ENCODE data around the gene PTTG2.

Gene PTTG2

DNA sequence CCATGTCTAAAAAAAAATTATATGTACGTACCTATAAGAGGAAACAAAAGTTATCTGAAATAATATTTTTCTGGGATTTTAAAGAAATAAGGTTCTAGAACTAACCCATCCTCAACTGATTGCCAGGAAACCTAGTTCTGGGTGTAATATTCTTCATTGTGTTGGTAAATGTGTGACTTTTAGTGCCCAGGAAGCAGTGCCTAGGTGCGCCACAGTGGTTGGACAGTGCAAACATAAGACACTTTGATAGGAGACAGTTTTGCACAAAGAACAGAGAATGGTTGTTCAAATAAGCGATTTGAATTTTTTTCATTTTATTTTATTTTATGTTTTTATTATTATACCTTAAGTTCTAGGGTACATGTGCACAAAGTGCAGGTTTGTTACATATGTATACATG is 22.0 kb upstream of the PTTG2 start:
- in situ Hi-C loops (cut with MboI; ENCODE audit: low pct_unique_long_range_greater_than_20kb, low sequenced_read_pairs, unreplicated experiment) = no loop called here

DNA sequence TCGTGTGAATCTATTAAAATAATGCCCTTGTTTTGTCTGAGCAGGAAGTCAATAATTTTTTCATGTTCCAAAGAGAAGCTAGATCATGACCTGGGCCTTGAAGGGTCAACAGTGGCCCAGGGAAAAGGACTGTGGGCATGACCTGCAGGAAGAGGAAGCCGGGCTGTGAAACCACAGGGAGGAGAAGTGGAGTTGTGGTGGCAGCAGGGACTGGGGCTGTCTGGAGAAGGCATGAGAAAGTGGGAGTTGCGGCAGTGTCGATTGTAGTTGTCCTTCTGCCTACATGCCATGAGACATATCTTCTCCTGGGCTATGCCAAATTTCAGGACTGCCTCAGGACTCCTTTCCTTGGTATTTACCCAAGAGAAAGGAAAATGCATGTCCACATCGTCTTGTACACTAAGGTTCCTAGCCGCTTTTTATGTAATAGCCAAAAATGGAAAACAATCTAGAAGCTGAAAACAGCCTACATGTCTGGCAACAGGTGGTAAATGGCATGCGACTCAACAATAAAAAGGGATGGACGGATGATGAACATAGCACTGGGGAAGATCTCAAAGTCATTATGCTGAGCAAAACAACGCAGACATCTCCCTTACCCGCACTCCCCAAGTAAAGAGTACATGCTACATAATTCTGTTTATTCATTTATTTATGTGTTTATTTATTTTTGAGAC is 13.6 kb upstream of the PTTG2 start:
- no peak for DNase-seq (ENCODE audit: low spot score)
- in situ Hi-C loops (cut with MboI; ENCODE audit: low pct_unique_long_range_greater_than_20kb, low sequenced_read_pairs, unreplicated experiment) = no loop called here
- TF ChIP-seq, protein P1, sequence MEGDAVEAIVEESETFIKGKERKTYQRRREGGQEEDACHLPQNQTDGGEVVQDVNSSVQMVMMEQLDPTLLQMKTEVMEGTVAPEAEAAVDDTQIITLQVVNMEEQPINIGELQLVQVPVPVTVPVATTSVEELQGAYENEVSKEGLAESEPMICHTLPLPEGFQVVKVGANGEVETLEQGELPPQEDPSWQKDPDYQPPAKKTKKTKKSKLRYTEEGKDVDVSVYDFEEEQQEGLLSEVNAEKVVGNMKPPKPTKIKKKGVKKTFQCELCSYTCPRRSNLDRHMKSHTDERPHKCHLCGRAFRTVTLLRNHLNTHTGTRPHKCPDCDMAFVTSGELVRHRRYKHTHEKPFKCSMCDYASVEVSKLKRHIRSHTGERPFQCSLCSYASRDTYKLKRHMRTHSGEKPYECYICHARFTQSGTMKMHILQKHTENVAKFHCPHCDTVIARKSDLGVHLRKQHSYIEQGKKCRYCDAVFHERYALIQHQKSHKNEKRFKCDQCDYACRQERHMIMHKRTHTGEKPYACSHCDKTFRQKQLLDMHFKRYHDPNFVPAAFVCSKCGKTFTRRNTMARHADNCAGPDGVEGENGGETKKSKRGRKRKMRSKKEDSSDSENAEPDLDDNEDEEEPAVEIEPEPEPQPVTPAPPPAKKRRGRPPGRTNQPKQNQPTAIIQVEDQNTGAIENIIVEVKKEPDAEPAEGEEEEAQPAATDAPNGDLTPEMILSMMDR (IDR thresholded peaks at IDR 0.05; ENCODE audit: extremely low read depth, insufficient read depth, missing control alignments) = no peak

More for the DNA sequence above, 22.0 kb upstream of the PTTG2 start:
- TF ChIP-seq, protein P1 (IDR thresholded peaks at IDR 0.05; ENCODE audit: extremely low read depth, insufficient read depth, missing control alignments) = no peak
- DNase-seq (ENCODE audit: low spot score) = no peak

DNA sequence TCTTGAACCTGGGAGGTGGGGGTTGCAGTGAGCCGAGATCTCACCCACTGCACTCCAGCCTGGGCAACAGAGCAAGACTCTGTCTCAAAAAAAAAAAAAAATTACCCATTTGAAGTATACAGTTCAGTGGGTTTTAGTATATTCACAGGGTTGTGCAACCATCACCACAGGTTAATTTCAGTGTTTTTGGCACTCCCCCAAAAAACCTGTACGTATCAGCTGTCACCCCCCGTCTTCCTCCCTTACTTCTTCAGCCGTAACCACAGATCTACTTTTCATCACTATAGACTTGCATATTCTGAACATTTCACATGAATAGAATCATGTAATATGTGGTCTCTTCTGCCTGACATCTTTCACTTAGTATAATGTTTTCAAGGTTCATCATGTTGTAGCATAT is 11.7 kb upstream of the PTTG2 start:
- no peak for DNase-seq (ENCODE audit: low spot score)
- in situ Hi-C loops (cut with MboI; ENCODE audit: low pct_unique_long_range_greater_than_20kb, low sequenced_read_pairs, unreplicated experiment) = no loop called here

DNA sequence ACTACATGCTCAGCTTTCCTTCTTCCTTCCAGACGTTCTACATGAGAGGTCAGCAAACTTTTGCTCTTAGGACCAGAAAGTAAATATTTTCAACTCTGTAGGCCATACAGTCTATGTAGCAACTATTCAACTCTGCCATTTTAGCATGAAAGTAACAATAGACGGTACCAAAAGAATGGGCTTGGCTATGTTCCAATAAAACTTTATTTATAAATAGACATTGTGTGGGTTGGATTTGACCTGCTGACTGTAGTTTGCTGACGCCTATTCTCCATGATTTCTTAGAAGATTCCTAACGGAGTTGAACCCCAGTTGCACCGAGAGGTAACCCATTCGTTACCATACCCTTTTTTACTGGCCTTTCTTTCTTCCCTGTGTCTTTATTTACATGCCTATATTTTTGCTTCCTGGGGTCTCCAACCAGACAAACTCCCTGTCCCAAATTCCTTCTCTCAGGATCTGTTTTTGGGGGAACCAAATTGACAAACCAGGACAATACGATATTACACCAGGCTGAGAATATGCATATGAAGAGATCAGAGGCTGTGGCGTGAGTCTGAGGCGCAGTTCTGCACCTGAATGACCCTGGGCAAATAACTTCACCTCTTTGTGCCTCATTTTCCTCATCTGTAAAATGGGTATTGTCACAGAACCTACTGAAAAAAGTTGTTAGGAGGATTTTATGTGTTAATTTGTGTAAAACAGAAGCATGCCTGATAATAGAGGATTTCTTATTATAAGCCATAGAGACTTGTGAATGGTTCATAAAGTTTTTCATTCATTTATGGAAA is 10.4 kb upstream of the PTTG2 start:
- TF ChIP-seq, protein P1 (IDR thresholded peaks at IDR 0.05; ENCODE audit: extremely low read depth, insufficient read depth, missing control alignments) = no peak
- in situ Hi-C loops (cut with MboI; ENCODE audit: low pct_unique_long_range_greater_than_20kb, low sequenced_read_pairs, unreplicated experiment) = no loop called here
- DNase-seq (ENCODE audit: low spot score) = no peak

More for the DNA sequence above, 11.7 kb upstream of the PTTG2 start:
- TF ChIP-seq, protein P1 (IDR thresholded peaks at IDR 0.05; ENCODE audit: extremely low read depth, insufficient read depth, missing control alignments) = no peak

DNA sequence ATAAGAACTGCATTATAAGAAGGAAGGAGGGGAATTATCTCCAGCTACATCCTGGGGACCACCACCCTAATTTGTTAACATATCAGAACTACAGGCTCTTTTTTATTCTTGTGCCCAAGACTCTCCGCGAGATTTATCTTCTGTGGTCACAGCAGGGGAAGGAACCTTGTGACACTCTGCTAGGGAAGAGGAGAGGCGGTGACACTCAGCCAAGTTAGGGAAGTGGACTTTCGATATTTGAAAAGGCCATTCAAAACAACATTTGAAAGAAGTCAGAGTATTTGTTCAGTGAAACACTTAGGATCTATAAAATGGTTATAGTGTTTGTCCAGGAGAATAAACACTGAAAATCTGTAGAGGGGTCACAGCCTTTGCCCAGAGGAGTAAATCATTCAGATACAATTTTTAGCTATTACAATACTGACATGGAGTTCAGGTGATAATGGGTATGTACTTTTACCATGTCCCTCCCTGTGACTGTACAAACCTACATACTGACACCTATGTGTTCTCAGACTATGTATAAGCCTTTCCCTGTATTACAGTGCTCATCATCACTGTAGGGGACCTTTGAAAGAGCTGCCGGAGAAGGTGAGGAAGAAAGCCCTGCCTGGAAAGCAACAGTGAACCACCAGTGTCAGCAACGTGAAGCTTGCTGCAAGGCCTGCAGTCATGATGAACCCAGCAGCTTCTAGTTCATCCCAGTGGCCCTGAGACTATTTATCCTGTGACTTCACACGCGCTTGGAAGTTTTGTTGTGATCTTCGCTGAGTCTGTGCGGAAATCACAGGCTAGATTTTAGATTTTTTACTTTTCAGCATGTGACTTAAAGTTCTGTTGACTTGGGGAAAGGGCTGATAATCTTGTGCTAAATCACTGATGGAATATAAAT is 8.5 kb upstream of the PTTG2 start:
- TF ChIP-seq, protein P1 (IDR thresholded peaks at IDR 0.05; ENCODE audit: extremely low read depth, insufficient read depth, missing control alignments) = no peak
- DNase-seq (ENCODE audit: low spot score) = no peak
- in situ Hi-C loops (cut with MboI; ENCODE audit: low pct_unique_long_range_greater_than_20kb, low sequenced_read_pairs, unreplicated experiment) = no loop called here

DNA sequence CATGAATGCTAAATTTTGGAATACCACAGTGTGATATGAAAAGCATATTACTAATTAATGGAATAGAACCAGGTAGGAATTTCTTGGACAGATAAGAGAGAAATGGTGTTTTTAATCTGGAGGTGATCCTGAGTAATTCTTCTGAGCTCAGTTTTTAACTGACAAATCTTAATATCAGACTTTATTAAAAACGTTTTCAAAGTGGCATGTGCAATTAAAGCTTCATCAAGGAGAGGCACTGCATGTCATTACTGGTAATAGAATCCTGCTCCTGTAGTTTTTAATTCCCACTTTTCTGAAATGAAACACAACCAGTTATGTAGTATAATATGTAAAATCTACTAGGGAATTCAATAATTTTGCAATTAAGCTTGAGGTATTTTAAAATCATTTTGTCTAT is 7.0 kb upstream of the PTTG2 start:
- TF ChIP-seq, protein P1 (IDR thresholded peaks at IDR 0.05; ENCODE audit: extremely low read depth, insufficient read depth, missing control alignments) = no peak
- in situ Hi-C loops (cut with MboI; ENCODE audit: low pct_unique_long_range_greater_than_20kb, low sequenced_read_pairs, unreplicated experiment) = no loop called here
- DNase-seq (ENCODE audit: low spot score) = no peak

Data from GM13977 (cell line).